Mesenchymal stem cell (in vitro differentiated cells and primary cell): ENCODE data around the gene ATP5F1D.

ENCODE experiments used
- DNase-seq: peaks from one replicate; pipeline ENCODE4 v3.0.0-alpha.2; 2013
- H2AFZ ChIP-seq: one replicate; pipeline ENCODE4 v1.6.1; 2013; ENCODE audit warnings: low read depth, mild to moderate bottlenecking, control low read depth, inconsistent platforms, low read length, moderate library complexity
- H2AK5ac ChIP-seq: 2 replicates; pipeline ENCODE4 v1.6.1; 2013; ENCODE audit warnings: low read length, moderate library complexity, mild to moderate bottlenecking, inconsistent platforms; ENCODE audit not compliant: severe bottlenecking
- H2BK120ac ChIP-seq: one replicate; pipeline ENCODE4 v1.6.1; 2013; ENCODE audit warnings: low read depth, mild to moderate bottlenecking, inconsistent platforms, low read length, moderate library complexity
- H2BK12ac ChIP-seq, 2 experiments: one replicate each; pipeline ENCODE4 v1.6.1; 2013; ENCODE audit warnings: inconsistent platforms in 2 of 2, low read length in 2 of 2, mild to moderate bottlenecking in 2 of 2, moderate library complexity in 2 of 2, control low read depth in 1 of 2
- H2BK15ac ChIP-seq: one replicate; pipeline ENCODE4 v1.6.1; 2013; ENCODE audit warnings: mild to moderate bottlenecking, low read depth, inconsistent platforms; ENCODE audit not compliant: poor library complexity, severe bottlenecking
- H2BK5ac ChIP-seq: 2 replicates; pipeline ENCODE4 v1.6.1; 2013; ENCODE audit warnings: low read depth, mild to moderate bottlenecking, low read length, control low read depth, inconsistent platforms; ENCODE audit not compliant: poor library complexity, severe bottlenecking
- H3K14ac ChIP-seq, 2 experiments: one replicate each; pipeline ENCODE4 v1.6.1; 2013; ENCODE audit warnings: inconsistent platforms in 2 of 2, low read length in 2 of 2, control low read depth in 1 of 2, mild to moderate bottlenecking in 1 of 2, moderate library complexity in 1 of 2
- H3K18ac ChIP-seq, 2 experiments: one replicate each; pipeline ENCODE4 v1.6.1; 2013; ENCODE audit warnings: inconsistent platforms in 2 of 2, low read length in 2 of 2, control low read depth in 1 of 2, low read depth in 1 of 2, mild to moderate bottlenecking in 1 of 2
- H3K23ac ChIP-seq, 2 experiments: one replicate each; pipeline ENCODE4 v1.6.1; 2013; ENCODE audit warnings: inconsistent platforms in 2 of 2, low read length in 2 of 2, mild to moderate bottlenecking in 2 of 2, moderate library complexity in 2 of 2, control low read depth in 1 of 2
- H3K27ac ChIP-seq: 2 replicates; pipeline ENCODE4 v1.5.1; 2013; ENCODE audit warnings: mild to moderate bottlenecking, moderate library complexity, low read length, control low read depth, inconsistent platforms; ENCODE audit not compliant: poor library complexity, severe bottlenecking
- H3K27me3 ChIP-seq, 2 experiments: 2 replicates each; pipeline versions ENCODE4 v1.6.1 to v1.7.0; 2013; ENCODE audit warnings: low read length in 2 of 2, mild to moderate bottlenecking in 2 of 2, moderate library complexity in 2 of 2, control low read depth in 1 of 2, inconsistent platforms in 1 of 2; ENCODE audit not compliant: control insufficient read depth in 1 of 2, insufficient read depth in 1 of 2
- H3K36me3 ChIP-seq, 2 experiments: 2 replicates each; pipeline versions ENCODE4 v1.6.1 to v1.7.0; 2013; ENCODE audit warnings: low read length in 2 of 2, control low read depth in 1 of 2, inconsistent platforms in 1 of 2, low read depth in 1 of 2, mild to moderate bottlenecking in 1 of 2; ENCODE audit not compliant: insufficient read depth in 2 of 2, control insufficient read depth in 1 of 2
- H3K4ac ChIP-seq, 2 experiments: one replicate each; pipeline ENCODE4 v1.6.1; 2013; ENCODE audit warnings: inconsistent platforms in 2 of 2, low read length in 2 of 2, mild to moderate bottlenecking in 2 of 2, moderate library complexity in 2 of 2, control low read depth in 1 of 2, low read depth in 1 of 2
- H3K4me1 ChIP-seq: 2 replicates; pipeline ENCODE4 v1.6.1; 2013; ENCODE audit warnings: low read depth, low read length, control low read depth; ENCODE audit not compliant: control insufficient read depth, insufficient read depth
- H3K4me2 ChIP-seq: 2 replicates; pipeline ENCODE4 v1.6.1; 2013; ENCODE audit warnings: low read length, mild to moderate bottlenecking, inconsistent platforms; ENCODE audit not compliant: poor library complexity, severe bottlenecking
- H3K4me3 ChIP-seq, 2 experiments: 2 replicates each; pipeline versions ENCODE4 v1.5.1 to v1.7.0; 2013; ENCODE audit warnings: low read length in 2 of 2, mild to moderate bottlenecking in 2 of 2, control low read depth in 1 of 2, low read depth in 1 of 2; ENCODE audit not compliant: insufficient read depth in 1 of 2
- H3K79me1 ChIP-seq: replicated peaks from 2 replicates; pipeline ENCODE4 v1.6.1; 2013; ENCODE audit warnings: mild to moderate bottlenecking, control low read depth, low read length, inconsistent platforms; ENCODE audit not compliant: poor library complexity, severe bottlenecking
- H3K9ac ChIP-seq: 2 replicates; pipeline ENCODE4 v1.7.0; 2013; ENCODE audit warnings: mild to moderate bottlenecking, low read length, moderate library complexity
- H3K9me3 ChIP-seq: 2 replicates; pipeline ENCODE4 v1.7.0; 2013; ENCODE audit warnings: mild to moderate bottlenecking, low read length; ENCODE audit not compliant: control insufficient read depth
- H4K8ac ChIP-seq: one replicate; pipeline ENCODE4 v1.6.1; 2013; ENCODE audit warnings: inconsistent platforms, mild to moderate bottlenecking, low read length, moderate library complexity
- H4K91ac ChIP-seq: one replicate; pipeline ENCODE4 v1.6.1; 2013; ENCODE audit warnings: mild to moderate bottlenecking, low read length, inconsistent platforms
- WGBS: methylation state at CpG from one replicate; pipeline ENCODE4 v1.1.7; 2013; ENCODE audit warnings: mixed read lengths; 5-methylcytosine and 5-hydroxymethylcytosine counted together

Gene ATP5F1D

GRCh38 chr19:1293782-1294604, 52.4 kb downstream of the ATP5F1D start:
- WGBS: 87% methylated on average over 30 of the region's 35 CpGs
- H4K8ac ChIP-seq: no peak overlapping the region
- no peak overlapping the region for H2BK5ac ChIP-seq
- DNase-seq: no peak
- H2AFZ ChIP-seq: no peak overlapping the region
- H3K79me1 ChIP-seq: no peaks in the 10 kb centered on the region
- no peaks in the 10 kb centered on the region for H3K36me3 ChIP-seq
- no peak overlapping the region for H3K18ac ChIP-seq
- H2BK12ac ChIP-seq: no peak overlapping the region
- no peak overlapping the region for H3K23ac ChIP-seq
- H2BK15ac ChIP-seq: no peak overlapping the region
- H3K9ac ChIP-seq: no peak overlapping the region
- no peak overlapping the region for H3K27ac ChIP-seq
- H3K9me3 ChIP-seq: no peaks in the 10 kb centered on the region
- H2BK120ac ChIP-seq: no peak overlapping the region
- H3K27me3 ChIP-seq: peaks cover 40 to 85% of the 10 kb centered on the region in 2 experiments
- no peak overlapping the region for H2AK5ac ChIP-seq
- H3K4ac ChIP-seq: no peak overlapping the region
- H3K4me3 ChIP-seq: no peak overlapping the region
- no peak overlapping the region for H3K4me2 ChIP-seq
- H4K91ac ChIP-seq: peak overlapping the region; percentile 22
- H3K14ac ChIP-seq: no peak overlapping the region
- H3K4me1 ChIP-seq: peaks cover 13% of the 10 kb centered on the region
